Measurements from ENCODE around the gene ZNF439. TPM values are rescaled to one million over a fixed set of nuclear protein-coding genes. Genes with fewer than 3 reads are reported as not detected.

Gene ZNF439
- total RNA-seq, 1 experiment from 2014 or later = 0.83 TPM

DNA sequence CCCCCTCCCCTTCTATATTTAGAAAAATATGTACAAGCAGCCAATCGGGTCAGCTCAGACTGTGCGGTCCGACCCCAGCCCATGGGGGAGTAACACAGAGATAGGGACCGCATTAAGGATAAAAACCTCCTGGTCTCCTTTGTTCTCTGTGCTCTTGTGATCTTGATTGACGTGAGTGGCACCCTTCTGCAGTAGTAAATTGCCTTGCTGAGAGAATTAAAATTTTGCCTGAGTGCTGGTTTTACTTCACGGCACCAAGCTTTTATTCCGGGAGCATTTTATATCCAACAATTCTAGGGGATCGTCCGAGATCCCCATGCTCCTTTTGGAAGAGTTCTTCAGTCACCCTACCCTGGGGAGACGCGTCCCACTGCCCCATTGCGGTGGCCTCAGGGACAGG, 32.1 kb downstream of the ZNF439 start:
- H3K27ac ChIP-seq = no peak overlapping the region
- H3F3A ChIP-seq (ENCODE audit: insufficient read depth, low read depth) = no peaks in the 10 kb centered on the region
- BruUV-seq (replicated peaks) = no TSS peak
- H3K4me1 ChIP-seq (replicated peaks; ENCODE audit: insufficient read depth) = no peaks in the 10 kb centered on the region
- H3K36me3 ChIP-seq (ENCODE audit: low read depth) = no peaks in the 10 kb centered on the region
- H3K79me2 ChIP-seq (ENCODE audit: low read depth) = no peaks in the 10 kb centered on the region
- intact Hi-C loops (cut with micrococcal nuclease; ENCODE audit: unreplicated experiment) = loop anchor here (5.0 kb wide), 1 partner anchor 83 kb away; the partner anchor contains the start of gene ZNF491
- peaks cover 7% of the 10 kb centered on the region; the same call in 1 of the 2 replicates for H3K9me3 ChIP-seq (ENCODE audit: insufficient read depth, low read depth)
- peaks cover 21% of the 10 kb centered on the region; the same call in 1 of the 2 replicates for H3K27me3 ChIP-seq (ENCODE audit: insufficient read depth, low read depth)
- ChIA-PET CTCF (no interaction called here), POLR2A (ENCODE audit: unreplicated experiment) (no interaction called here)
- no peak overlapping the region for H3K4me2 ChIP-seq
- H4K20me1 ChIP-seq (ENCODE audit: insufficient read depth) = no peaks in the 10 kb centered on the region
- H3K4me3 ChIP-seq = no peak overlapping the region
- no peak for DNase-seq
- TF ChIP-seq EZH2 (IDR thresholded peaks at IDR 0.05; ENCODE audit: low read depth) = no peak
- TF ChIP-seq, protein P1, sequence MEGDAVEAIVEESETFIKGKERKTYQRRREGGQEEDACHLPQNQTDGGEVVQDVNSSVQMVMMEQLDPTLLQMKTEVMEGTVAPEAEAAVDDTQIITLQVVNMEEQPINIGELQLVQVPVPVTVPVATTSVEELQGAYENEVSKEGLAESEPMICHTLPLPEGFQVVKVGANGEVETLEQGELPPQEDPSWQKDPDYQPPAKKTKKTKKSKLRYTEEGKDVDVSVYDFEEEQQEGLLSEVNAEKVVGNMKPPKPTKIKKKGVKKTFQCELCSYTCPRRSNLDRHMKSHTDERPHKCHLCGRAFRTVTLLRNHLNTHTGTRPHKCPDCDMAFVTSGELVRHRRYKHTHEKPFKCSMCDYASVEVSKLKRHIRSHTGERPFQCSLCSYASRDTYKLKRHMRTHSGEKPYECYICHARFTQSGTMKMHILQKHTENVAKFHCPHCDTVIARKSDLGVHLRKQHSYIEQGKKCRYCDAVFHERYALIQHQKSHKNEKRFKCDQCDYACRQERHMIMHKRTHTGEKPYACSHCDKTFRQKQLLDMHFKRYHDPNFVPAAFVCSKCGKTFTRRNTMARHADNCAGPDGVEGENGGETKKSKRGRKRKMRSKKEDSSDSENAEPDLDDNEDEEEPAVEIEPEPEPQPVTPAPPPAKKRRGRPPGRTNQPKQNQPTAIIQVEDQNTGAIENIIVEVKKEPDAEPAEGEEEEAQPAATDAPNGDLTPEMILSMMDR (conservative IDR thresholded peaks at IDR 0.05) = no peak
- H3K9me2 ChIP-seq (ENCODE audit: insufficient read depth) = no peaks in the 10 kb centered on the region
- H2AFZ ChIP-seq = no peak overlapping the region

DNA sequence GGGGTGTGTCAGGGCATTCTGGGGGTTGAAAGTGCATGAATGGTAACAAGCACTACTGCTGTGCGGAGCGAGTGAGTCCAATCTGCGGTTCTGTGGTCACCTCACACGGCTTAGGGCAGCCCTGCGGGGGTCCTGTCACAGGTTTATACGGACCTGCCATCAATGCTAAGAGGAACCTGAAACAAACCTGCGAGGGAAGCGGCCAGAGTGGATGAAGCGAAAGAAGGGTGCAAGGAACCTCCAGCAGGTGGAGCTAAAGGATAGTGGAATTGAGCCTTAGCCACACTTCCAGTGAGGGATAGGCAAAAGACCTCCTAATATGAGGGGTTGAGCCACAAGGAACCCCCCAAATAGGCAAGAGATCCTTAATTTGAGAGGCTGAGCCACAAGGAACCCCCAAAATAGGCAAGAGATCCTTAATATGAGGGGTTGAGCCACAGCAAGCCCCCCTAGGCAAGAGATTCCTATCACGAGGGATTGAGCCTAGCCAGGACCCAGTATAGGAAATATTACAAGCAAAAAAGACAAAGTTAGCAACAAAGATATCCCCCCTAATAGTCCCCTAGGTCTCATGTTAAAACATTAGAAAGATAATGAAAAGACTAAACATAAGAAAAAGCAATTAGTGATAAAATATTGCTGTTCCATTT, 32.8 kb downstream of the ZNF439 start:
- BruUV-seq (replicated peaks) = no TSS peak
- Histone ChIP-seq H3K4me1 (replicated peaks; ENCODE audit: insufficient read depth) (no peaks in the 10 kb centered on the region), H4K20me1 (ENCODE audit: insufficient read depth) (no peaks in the 10 kb centered on the region), H3F3A (ENCODE audit: insufficient read depth, low read depth) (no peaks in the 10 kb centered on the region), H3K79me2 (ENCODE audit: low read depth) (no peaks in the 10 kb centered on the region), H3K9me2 (ENCODE audit: insufficient read depth) (no peaks in the 10 kb centered on the region), H3K27me3 (ENCODE audit: insufficient read depth, low read depth) (peaks cover 21% of the 10 kb centered on the region; the same call in 1 of the 2 replicates), H2AFZ (no peak overlapping the region), H3K36me3 (ENCODE audit: low read depth) (no peaks in the 10 kb centered on the region), H3K4me3 (no peak overlapping the region), H3K9me3 (ENCODE audit: insufficient read depth, low read depth) (peaks cover 8% of the 10 kb centered on the region; the same call in 1 of the 2 replicates), H3K4me2 (no peak overlapping the region), H3K27ac (no peak overlapping the region)
- CTCF ChIA-PET = no interaction called here
- peak in 1 of 2 experiments; percentile 54 for DNase-seq
- POLR2A ChIA-PET (ENCODE audit: unreplicated experiment) = no interaction called here
- TF ChIP-seq, protein P1 (conservative IDR thresholded peaks at IDR 0.05) = peak; percentile 80
- TF ChIP-seq EZH2 (IDR thresholded peaks at IDR 0.05; ENCODE audit: low read depth) = no peak
- intact Hi-C loops (cut with micrococcal nuclease; ENCODE audit: unreplicated experiment) = loop anchor here (1.0 to 5.0 kb wide), 3 partner anchors 84 to 260 kb away; partner anchors contain the start of gene ZNF491

DNA sequence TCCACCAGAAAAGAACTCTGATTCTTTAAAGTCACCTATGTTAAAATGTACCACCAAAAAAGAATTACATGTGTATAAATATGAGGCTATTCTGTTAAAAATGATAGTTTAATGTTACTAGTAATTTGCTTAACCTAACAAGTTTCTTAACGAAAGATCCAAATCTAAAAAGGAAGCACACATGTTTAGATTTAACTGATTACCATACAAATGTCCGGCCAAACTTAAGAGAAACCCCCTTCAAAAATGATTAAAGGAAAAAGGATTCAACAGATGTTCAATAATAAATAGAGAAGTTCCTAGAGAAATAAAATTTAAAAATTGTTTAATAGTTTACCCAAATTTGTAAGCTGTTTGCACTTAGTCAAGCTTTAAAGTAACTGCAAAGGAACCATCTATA, 34.1 kb downstream of the ZNF439 start:
- Histone ChIP-seq H4K20me1 (ENCODE audit: insufficient read depth) (no peaks in the 10 kb centered on the region), H3K4me3 (no peak overlapping the region), H3K4me2 (no peak overlapping the region), H3K79me2 (ENCODE audit: low read depth) (no peaks in the 10 kb centered on the region), H3K27me3 (ENCODE audit: insufficient read depth, low read depth) (peaks cover 21% of the 10 kb centered on the region; the same call in 1 of the 2 replicates), H3F3A (ENCODE audit: insufficient read depth, low read depth) (no peaks in the 10 kb centered on the region), H3K9me3 (ENCODE audit: insufficient read depth, low read depth) (peaks cover 8% of the 10 kb centered on the region; the same call in 1 of the 2 replicates), H3K36me3 (ENCODE audit: low read depth) (no peaks in the 10 kb centered on the region), H3K9me2 (ENCODE audit: insufficient read depth) (no peaks in the 10 kb centered on the region), H2AFZ (no peak overlapping the region), H3K27ac (no peak overlapping the region), H3K4me1 (replicated peaks; ENCODE audit: insufficient read depth) (no peaks in the 10 kb centered on the region)
- intact Hi-C loops (cut with micrococcal nuclease; ENCODE audit: unreplicated experiment) = loop anchor here (5.0 kb wide), 1 partner anchor 85 kb away; the partner anchor contains the start of gene ZNF491
- POLR2A ChIA-PET (ENCODE audit: unreplicated experiment) = no interaction called here
- no peak for DNase-seq
- BruUV-seq (replicated peaks) = no TSS peak
- CTCF ChIA-PET = interaction anchor here (0.7 to 1.0 kb wide), 2 partner anchors 99 to 106 kb away, joined by 3 to 4 read pairs; no protein-coding TSS in a partner anchor
- no peak for TF ChIP-seq EZH2 (IDR thresholded peaks at IDR 0.05; ENCODE audit: low read depth)
- TF ChIP-seq, protein P1 (conservative IDR thresholded peaks at IDR 0.05) = no peak

All from PC-9 (cell line).